GM23248 (cell line): ENCODE measurements around the gene XKR7. TPM values are rescaled to one million over a fixed set of nuclear protein-coding genes. Genes with fewer than 3 reads are reported as not detected.

Source experiments
- DNase-seq: peaks from one replicate; pipeline ENCODE4 v3.0.0-alpha.2; 2015
- H2AFZ ChIP-seq: fragments of 200-600 bp; sonication (generic); 2 replicates; pipeline ENCODE4 v1.6.1; 2016; ENCODE audit warnings: antibody characterized with exemption
- H3F3A ChIP-seq: fragments of 200-600 bp; sonication (generic); 2 replicates; pipeline ENCODE4 v1.6.1; 2016; ENCODE audit warnings: mild to moderate bottlenecking, antibody characterized with exemption, mixed run types; ENCODE audit not compliant: insufficient read depth
- H3K27ac ChIP-seq: fragments of 200-600 bp; sonication (generic); 2 replicates; pipeline ENCODE4 v1.5.1; 2016; ENCODE audit warnings: mild to moderate bottlenecking
- H3K27me3 ChIP-seq: fragments of 200-600 bp; sonication (generic); replicated peaks from 2 replicates; pipeline ENCODE4 v1.6.1; 2016; ENCODE audit warnings: mild to moderate bottlenecking; ENCODE audit not compliant: insufficient read depth
- H3K36me3 ChIP-seq: fragments of 200-600 bp; sonication (generic); 2 replicates; pipeline ENCODE4 v1.6.1; 2016; ENCODE audit warnings: low read depth, mild to moderate bottlenecking
- H3K4me1 ChIP-seq: fragments of 200-600 bp; sonication (generic); 2 replicates; pipeline ENCODE4 v1.6.1; 2016; ENCODE audit warnings: mild to moderate bottlenecking; ENCODE audit not compliant: insufficient read depth
- H3K4me2 ChIP-seq: fragments of 200-600 bp; sonication (generic); one replicate; pipeline ENCODE4 v1.6.1; 2016; ENCODE audit warnings: mild to moderate bottlenecking; ENCODE audit not compliant: unreplicated experiment
- H3K4me3 ChIP-seq: fragments of 200-600 bp; sonication (generic); 2 replicates; pipeline ENCODE4 v1.5.1; 2016; ENCODE audit warnings: mild to moderate bottlenecking
- H3K79me2 ChIP-seq: fragments of 200-600 bp; sonication (generic); 2 replicates; pipeline ENCODE4 v1.6.1; 2016; ENCODE audit warnings: mild to moderate bottlenecking; ENCODE audit not compliant: insufficient read depth
- H3K9ac ChIP-seq: fragments of 200-600 bp; sonication (generic); 2 replicates; pipeline ENCODE4 v1.6.1; 2016; ENCODE audit warnings: mild to moderate bottlenecking
- H3K9me2 ChIP-seq: fragments of 200-600 bp; sonication (generic); 2 replicates; pipeline ENCODE4 v1.6.1; 2016; ENCODE audit warnings: mixed run types, mild to moderate bottlenecking, moderate library complexity; ENCODE audit not compliant: insufficient read depth
- H3K9me3 ChIP-seq: fragments of 200-600 bp; sonication (generic); one replicate; pipeline ENCODE4 v1.6.1; 2017; ENCODE audit warnings: low read depth
- H4K20me1 ChIP-seq: fragments of 200-600 bp; sonication (generic); 2 replicates; pipeline ENCODE4 v1.6.0; 2016; ENCODE audit not compliant: insufficient read depth
- EZH2 ChIP-seq: fragments of 200-600 bp; sonication (generic); IDR thresholded peaks from 2 replicates; pipeline ENCODE4 v1.6.1; 2018; ENCODE audit warnings: antibody characterized with exemption, mild to moderate bottlenecking; ENCODE audit not compliant: insufficient read depth, poor library complexity, severe bottlenecking
- EZH2phosphoT487 ChIP-seq: fragments of 200-600 bp; sonication (generic); IDR thresholded peaks from 2 replicates; pipeline ENCODE4 v1.6.1; 2018; ENCODE audit warnings: antibody characterized with exemption, moderate library complexity, mild to moderate bottlenecking, low read depth; ENCODE audit not compliant: insufficient read depth
- WGBS, 2 experiments: methylation state at CpG; one replicate each; pipeline ENCODE4 v1.1.6; 2015 to 2017; ENCODE audit warnings: low lambda C conversion rate in 2 of 2, low coverage in 1 of 2; ENCODE audit errors: missing lambda C conversion rate in 2 of 2; 5-methylcytosine and 5-hydroxymethylcytosine counted together
- in situ Hi-C: fragments of 300-500 bp; cut with MboI; formaldehyde crosslinking; loops from 2 replicates; pipeline ENCODE4 v1.15.0; 2020
- polyA plus RNA-seq: library from polyadenylated mRNA; unstranded; fragments of >200 nt; fragmentation: Nextera tagmentation; extraction: Ambion mirVana; gene quantifications from 2 replicates; pipeline ENCODE4 v1.2.1, GENCODE V29; 2016
- total RNA-seq: library from RNA; depleted of rRNA; stranded (reverse); fragments of >200 nt; shearing (Covaris generic); gene quantifications from 2 replicates; pipeline ENCODE4 v1.2.3, GENCODE V29; 2014

XKR7 gene
- total and polyA plus RNA-seq, 2 experiments from 2014 or later, result not detected

DNA sequence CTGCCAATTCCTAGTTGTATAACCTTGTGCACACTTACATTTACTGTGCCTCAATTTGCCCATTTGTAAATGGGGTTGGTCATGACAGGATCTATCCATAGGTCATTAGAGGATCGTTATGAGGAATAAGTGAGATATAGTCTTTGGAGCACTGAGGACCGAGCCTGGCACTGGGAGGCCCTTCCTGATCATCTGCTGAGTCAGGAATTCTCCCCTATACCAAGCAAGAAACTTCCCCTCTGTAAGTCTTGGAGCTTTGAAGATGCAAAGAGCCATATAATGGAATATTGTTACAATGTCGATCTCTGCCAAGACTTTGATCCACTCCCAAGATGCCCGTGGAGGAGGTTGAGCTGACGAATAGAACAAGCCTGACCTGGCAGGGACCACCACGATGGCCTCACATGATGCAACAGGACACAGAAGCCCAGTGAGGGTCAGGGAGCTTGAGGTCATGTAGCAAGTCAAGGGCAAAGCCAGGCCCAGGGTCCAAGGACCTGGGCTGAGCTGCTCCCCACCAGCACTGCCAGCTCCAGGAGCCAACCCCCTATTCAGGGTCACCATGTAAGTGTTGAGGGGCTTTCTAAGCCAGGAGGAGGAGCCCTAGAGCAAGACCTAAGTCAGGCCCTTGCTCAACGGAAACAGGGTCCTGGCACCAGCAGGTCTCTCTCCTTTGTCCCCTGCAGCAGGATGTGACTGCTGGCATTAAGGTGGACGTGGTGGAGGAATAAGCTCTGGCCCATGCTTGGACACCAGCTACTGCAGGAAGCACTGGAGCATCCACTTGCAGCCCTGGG, 32.8 kb upstream of the XKR7 start:
- Histone ChIP-seq H3K9ac (no peak overlapping the region), H4K20me1 (no peaks in the 10 kb centered on the region), H3K9me3 (no peaks in the 10 kb centered on the region), H3F3A (no peaks in the 10 kb centered on the region), H3K4me3 (no peak overlapping the region), H3K27ac (no peak overlapping the region), H3K4me1 (no peaks in the 10 kb centered on the region), H3K4me2 (no peak overlapping the region), H3K36me3 (no peaks in the 10 kb centered on the region), H2AFZ (no peak overlapping the region), H3K79me2 (no peaks in the 10 kb centered on the region), H3K27me3 (peaks cover 4% of the 10 kb centered on the region; the same call in 1 of the 2 replicates), H3K9me2 (no peaks in the 10 kb centered on the region)
- no peak for DNase-seq
- TF ChIP-seq EZH2, result no peak
- no peak for TF ChIP-seq EZH2phosphoT487
- in situ Hi-C loops, result no loop called here
- WGBS, 2 experiments, result 41 to 44% methylated on average over 8 of the region's 8 CpGs

GRCh38 chr20:31936420-31936819, 31.5 kb upstream of the XKR7 start:
- no peaks in the 10 kb centered on the region for H3K36me3 ChIP-seq
- H3K4me3 ChIP-seq, result no peak overlapping the region
- H3K9me3 ChIP-seq, result no peaks in the 10 kb centered on the region
- whole genome bisulfite sequencing, 2 experiments, result 33 to 35% methylated on average over 4 of the region's 4 CpGs
- no peaks in the 10 kb centered on the region for H3K4me1 ChIP-seq
- no peaks in the 10 kb centered on the region for H3K79me2 ChIP-seq
- H3F3A ChIP-seq, result no peaks in the 10 kb centered on the region
- H3K9ac ChIP-seq, result no peak overlapping the region
- H3K4me2 ChIP-seq, result no peak overlapping the region
- no peaks in the 10 kb centered on the region for H3K27me3 ChIP-seq
- no peaks in the 10 kb centered on the region for H3K9me2 ChIP-seq
- H2AFZ ChIP-seq, result no peak overlapping the region
- H4K20me1 ChIP-seq, result no peaks in the 10 kb centered on the region
- TF ChIP-seq EZH2 (no peak), EZH2phosphoT487 (no peak)
- in situ Hi-C loops, result no loop called here
- no peak for DNase-seq
- H3K27ac ChIP-seq, result no peak overlapping the region

DNA sequence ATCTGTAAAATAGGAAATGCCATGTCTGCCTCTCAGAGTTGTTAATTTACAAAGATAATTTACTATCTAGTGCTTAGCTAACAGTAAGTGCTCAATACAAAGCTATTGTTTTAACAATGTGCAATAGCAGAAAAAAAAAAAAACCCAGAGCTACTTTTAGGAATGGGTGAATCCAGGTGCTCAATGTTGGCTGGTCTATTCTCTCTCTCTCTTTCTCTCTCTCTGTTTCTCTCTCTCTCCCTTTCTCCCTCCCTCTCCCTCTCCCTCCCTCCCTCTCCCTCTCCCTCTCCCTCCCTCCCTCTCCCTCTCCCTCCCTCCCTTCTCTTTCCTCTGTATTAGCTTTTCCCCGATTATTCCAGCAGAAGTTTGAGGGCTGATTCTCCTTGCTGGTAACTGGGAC, 30.1 kb upstream of the XKR7 start:
- Histone ChIP-seq H2AFZ (no peak overlapping the region), H3F3A (no peaks in the 10 kb centered on the region), H3K4me2 (no peak overlapping the region), H3K4me1 (no peaks in the 10 kb centered on the region), H3K27me3 (no peaks in the 10 kb centered on the region), H3K9me2 (no peaks in the 10 kb centered on the region), H3K9me3 (no peaks in the 10 kb centered on the region), H4K20me1 (no peaks in the 10 kb centered on the region), H3K36me3 (no peaks in the 10 kb centered on the region), H3K4me3 (no peak overlapping the region), H3K79me2 (no peaks in the 10 kb centered on the region), H3K27ac (no peak overlapping the region), H3K9ac (no peak overlapping the region)
- TF ChIP-seq EZH2 (no peak), EZH2phosphoT487 (no peak)
- 17 to 50% methylated on average over 1 of the region's 1 CpG for WGBS, 2 experiments
- no peak for DNase-seq
- in situ Hi-C loops, result no loop called here

DNA sequence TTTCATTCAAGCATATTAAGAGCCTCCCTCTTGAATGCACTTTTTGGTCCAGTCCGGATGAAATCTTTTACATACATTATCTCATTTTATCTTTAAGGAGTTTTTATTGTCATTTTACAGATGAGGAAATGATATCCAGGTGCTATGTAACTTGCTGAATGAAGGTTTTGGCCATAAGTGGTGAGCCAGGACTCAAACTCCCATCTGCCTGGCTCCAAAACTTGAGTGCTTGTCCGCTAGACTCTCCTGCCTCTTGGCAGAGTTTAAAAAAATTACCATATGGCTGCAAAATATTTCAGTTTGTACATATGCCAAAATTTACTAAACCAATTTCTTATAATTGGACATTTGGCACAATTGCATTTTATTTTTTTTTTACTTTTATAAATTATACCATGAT, 28.3 kb upstream of the XKR7 start:
- no peak overlapping the region for H3K9ac ChIP-seq
- H3K36me3 ChIP-seq, result no peaks in the 10 kb centered on the region
- no peak for DNase-seq
- H3K27ac ChIP-seq, result no peak overlapping the region
- H3K4me2 ChIP-seq, result no peak overlapping the region
- WGBS, 2 experiments, result 60 to 63% methylated on average over 2 of the region's 2 CpGs
- no peak overlapping the region for H2AFZ ChIP-seq
- H4K20me1 ChIP-seq, result no peaks in the 10 kb centered on the region
- H3K79me2 ChIP-seq, result no peaks in the 10 kb centered on the region
- no peak for TF ChIP-seq EZH2
- no peak for TF ChIP-seq EZH2phosphoT487
- no peaks in the 10 kb centered on the region for H3K9me3 ChIP-seq
- no peaks in the 10 kb centered on the region for H3K4me1 ChIP-seq
- no peak overlapping the region for H3K4me3 ChIP-seq
- H3F3A ChIP-seq, result no peaks in the 10 kb centered on the region
- no peaks in the 10 kb centered on the region for H3K27me3 ChIP-seq
- H3K9me2 ChIP-seq, result no peaks in the 10 kb centered on the region
- in situ Hi-C loops, result no loop called here
